Measurements from ENCODE around the gene LMF1. TPM values are rescaled to one million over a fixed set of nuclear protein-coding genes. Genes with fewer than 3 reads are reported as not detected.
"Not testable (repeated sequence)": the region's sequence is repeated elsewhere in the genome, so short reads cannot be mapped to it uniquely, and the experiment has no call there.

Gene LMF1
- total RNA-seq, 1 donor from 2014 or later = 24.6 TPM

DNA sequence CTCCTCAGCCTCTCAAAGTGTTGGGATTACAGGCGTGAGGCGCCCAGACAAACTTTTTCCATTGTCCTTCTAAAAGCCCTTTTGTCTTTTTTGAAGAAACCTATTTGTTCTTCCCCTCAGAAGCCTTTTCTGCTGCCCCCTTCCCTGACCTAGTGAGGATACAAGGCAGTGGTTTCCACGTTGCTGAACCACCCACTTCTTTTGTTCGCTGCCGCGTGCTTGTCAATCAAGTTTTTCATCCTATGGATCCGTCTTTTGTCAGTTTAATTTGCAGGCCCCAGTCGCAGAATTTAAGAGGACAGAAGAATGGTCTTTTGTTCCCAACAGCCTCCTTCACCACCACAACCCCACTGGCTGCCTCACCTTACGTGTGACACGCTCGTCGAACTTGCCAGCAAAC, 150.0 kb downstream of the LMF1 start:
- Mint-ChIP-seq H3K4me3 (ENCODE audit: unreplicated experiment) (no peak overlapping the region), H3K4me1 (ENCODE audit: unreplicated experiment) (no peaks in the 10 kb centered on the region)

DNA sequence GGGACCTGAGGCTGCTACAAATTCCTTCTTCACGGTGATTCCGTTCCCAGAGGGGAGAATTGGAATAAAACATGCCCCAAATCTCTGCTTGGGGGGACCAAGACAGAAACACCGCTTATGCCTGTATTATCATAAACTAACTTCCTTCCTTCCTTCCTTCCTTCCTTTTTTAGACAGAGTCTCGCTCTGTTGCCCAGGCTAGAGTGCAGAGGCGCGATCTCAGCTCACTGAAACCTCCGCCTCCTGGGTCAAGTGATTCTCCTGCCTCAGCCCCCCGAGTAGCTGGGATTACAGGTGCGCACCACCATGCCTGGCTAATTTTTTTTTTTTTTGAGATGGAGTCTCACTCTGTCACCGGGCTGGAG, 150.8 kb downstream of the LMF1 start:
- H3K9me3 Mint-ChIP-seq (ENCODE audit: unreplicated experiment); DNase-seq (ENCODE audit: extremely low spot score, unreplicated experiment); H3K27ac Mint-ChIP-seq (ENCODE audit: unreplicated experiment); H3K4me3 Mint-ChIP-seq (ENCODE audit: unreplicated experiment); H3K4me1 Mint-ChIP-seq (ENCODE audit: unreplicated experiment); H3K27me3 Mint-ChIP-seq (ENCODE audit: unreplicated experiment); H3K36me3 Mint-ChIP-seq (ENCODE audit: unreplicated experiment): not testable (repeated sequence)

More for the DNA sequence above, 150.0 kb downstream of the LMF1 start:
- Mint-ChIP-seq H3K27ac (ENCODE audit: unreplicated experiment) (no peak overlapping the region), H3K9me3 (ENCODE audit: unreplicated experiment) (no peaks in the 10 kb centered on the region), H3K36me3 (ENCODE audit: unreplicated experiment) (no peaks in the 10 kb centered on the region), H3K27me3 (ENCODE audit: unreplicated experiment) (peaks cover 2% of the 10 kb centered on the region)
- TF ChIP-seq, protein P1, sequence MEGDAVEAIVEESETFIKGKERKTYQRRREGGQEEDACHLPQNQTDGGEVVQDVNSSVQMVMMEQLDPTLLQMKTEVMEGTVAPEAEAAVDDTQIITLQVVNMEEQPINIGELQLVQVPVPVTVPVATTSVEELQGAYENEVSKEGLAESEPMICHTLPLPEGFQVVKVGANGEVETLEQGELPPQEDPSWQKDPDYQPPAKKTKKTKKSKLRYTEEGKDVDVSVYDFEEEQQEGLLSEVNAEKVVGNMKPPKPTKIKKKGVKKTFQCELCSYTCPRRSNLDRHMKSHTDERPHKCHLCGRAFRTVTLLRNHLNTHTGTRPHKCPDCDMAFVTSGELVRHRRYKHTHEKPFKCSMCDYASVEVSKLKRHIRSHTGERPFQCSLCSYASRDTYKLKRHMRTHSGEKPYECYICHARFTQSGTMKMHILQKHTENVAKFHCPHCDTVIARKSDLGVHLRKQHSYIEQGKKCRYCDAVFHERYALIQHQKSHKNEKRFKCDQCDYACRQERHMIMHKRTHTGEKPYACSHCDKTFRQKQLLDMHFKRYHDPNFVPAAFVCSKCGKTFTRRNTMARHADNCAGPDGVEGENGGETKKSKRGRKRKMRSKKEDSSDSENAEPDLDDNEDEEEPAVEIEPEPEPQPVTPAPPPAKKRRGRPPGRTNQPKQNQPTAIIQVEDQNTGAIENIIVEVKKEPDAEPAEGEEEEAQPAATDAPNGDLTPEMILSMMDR (IDR thresholded peaks at IDR 0.05) = no peak
- DNase-seq (ENCODE audit: extremely low spot score, unreplicated experiment) = no peak

DNA sequence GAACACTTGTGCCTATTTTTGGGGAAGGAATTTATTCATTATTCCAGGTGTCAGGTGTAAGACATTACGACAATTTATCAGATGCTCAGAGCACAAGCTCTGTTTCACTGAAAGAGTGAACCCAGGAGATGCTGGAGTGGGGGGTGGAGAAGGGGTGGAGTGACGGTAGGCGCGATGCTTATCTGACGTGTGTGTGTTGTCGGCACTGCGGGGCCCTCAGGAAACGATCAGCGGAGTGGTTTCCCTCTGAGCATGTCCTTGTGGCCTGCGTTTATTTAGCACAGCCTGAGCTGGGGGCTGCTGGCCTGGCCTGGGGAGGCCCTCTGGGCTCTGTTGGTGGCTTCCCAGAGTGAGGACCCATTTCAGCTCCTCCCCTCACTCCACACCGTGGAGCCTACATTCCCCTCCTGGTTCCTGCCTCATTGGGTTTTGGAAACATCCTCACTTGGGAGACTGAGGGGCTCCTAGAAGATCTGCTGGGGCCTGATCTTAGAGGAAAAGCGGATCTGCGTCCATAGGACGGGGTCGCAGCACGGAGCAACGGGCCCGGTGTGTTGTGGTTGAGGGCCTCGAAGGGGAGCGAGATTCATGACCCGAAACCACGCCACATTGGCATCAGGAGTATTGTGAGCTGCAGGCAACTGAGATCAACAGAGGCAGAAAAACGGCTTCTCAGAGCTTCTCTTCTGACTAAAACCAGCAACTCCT, 151.3 kb downstream of the LMF1 start:
- TF ChIP-seq, protein P1 (IDR thresholded peaks at IDR 0.05) = no peak
- Mint-ChIP-seq H3K27ac (ENCODE audit: unreplicated experiment) (no peak overlapping the region), H3K9me3 (ENCODE audit: unreplicated experiment) (no peaks in the 10 kb centered on the region), H3K4me3 (ENCODE audit: unreplicated experiment) (no peak overlapping the region), H3K36me3 (ENCODE audit: unreplicated experiment) (no peaks in the 10 kb centered on the region), H3K27me3 (ENCODE audit: unreplicated experiment) (peaks cover 2% of the 10 kb centered on the region), H3K4me1 (ENCODE audit: unreplicated experiment) (peaks cover 3% of the 10 kb centered on the region)
- DNase-seq (ENCODE audit: extremely low spot score, unreplicated experiment) = no peak

DNA sequence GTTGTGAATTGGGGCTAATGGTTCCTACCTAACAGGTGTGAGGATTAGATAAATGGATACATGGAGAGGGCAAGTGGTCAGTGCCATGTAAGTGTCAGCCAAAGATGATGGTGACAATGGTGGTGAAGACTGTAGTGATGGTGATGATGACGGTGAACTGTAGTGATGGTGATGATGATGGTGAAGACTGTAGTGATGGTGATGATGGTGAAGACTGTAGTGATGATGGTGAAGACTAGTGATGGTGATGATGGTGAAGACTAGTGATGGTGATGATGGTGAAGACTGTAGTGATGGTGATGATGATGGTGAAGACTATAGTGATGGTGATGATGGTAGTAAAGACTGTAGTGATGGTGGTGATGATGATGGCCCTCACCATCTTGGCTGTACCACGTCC, 152.2 kb downstream of the LMF1 start:
- no peak for DNase-seq (ENCODE audit: extremely low spot score, unreplicated experiment)
- no peak overlapping the region for H3K4me3 Mint-ChIP-seq (ENCODE audit: unreplicated experiment)
- no peaks in the 10 kb centered on the region for H3K9me3 Mint-ChIP-seq (ENCODE audit: unreplicated experiment)
- no peaks in the 10 kb centered on the region for H3K36me3 Mint-ChIP-seq (ENCODE audit: unreplicated experiment)
- H3K27me3 Mint-ChIP-seq (ENCODE audit: unreplicated experiment) = peaks cover 2% of the 10 kb centered on the region
- H3K27ac Mint-ChIP-seq (ENCODE audit: unreplicated experiment) = no peak overlapping the region
- H3K4me1 Mint-ChIP-seq (ENCODE audit: unreplicated experiment) = peaks cover 5% of the 10 kb centered on the region
- TF ChIP-seq, protein P1 (IDR thresholded peaks at IDR 0.05) = no peak

DNA sequence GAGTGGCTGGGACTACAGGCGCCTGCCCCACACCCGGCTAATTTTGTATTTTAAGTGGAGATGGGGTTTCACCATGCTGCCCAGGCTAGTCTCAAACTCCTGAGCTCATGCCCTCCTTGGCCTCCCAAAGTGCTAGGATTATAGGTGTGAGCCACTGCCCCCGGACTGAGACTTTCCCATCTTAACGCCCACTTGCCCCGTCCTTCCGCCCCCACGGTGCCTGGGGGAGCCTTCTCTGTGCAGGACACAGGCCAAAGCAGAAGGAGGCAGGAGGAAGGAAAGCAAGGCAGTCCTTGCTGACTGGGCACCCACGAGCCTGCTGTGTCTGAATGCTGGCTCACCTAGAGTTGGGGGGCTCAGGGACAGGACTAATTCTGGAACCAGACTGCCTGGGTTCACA, 152.7 kb downstream of the LMF1 start:
- no peaks in the 10 kb centered on the region for H3K9me3 Mint-ChIP-seq (ENCODE audit: unreplicated experiment)

More for the DNA sequence above, 152.7 kb downstream of the LMF1 start:
- Mint-ChIP-seq H3K36me3 (ENCODE audit: unreplicated experiment) (no peaks in the 10 kb centered on the region), H3K4me1 (ENCODE audit: unreplicated experiment) (peaks cover 5% of the 10 kb centered on the region), H3K27ac (ENCODE audit: unreplicated experiment) (no peak overlapping the region), H3K4me3 (ENCODE audit: unreplicated experiment) (no peak overlapping the region), H3K27me3 (ENCODE audit: unreplicated experiment) (peaks cover 2% of the 10 kb centered on the region)
- DNase-seq (ENCODE audit: extremely low spot score, unreplicated experiment) = no peak
- TF ChIP-seq, protein P1 (IDR thresholded peaks at IDR 0.05) = no peak

Measured in osteocyte (in vitro differentiated cells).